ENCODE data around the gene PTPRR.
A peak's percentile ranks its signal among the peaks of the same experiment; 100 is the strongest.

PTPRR gene

DNA sequence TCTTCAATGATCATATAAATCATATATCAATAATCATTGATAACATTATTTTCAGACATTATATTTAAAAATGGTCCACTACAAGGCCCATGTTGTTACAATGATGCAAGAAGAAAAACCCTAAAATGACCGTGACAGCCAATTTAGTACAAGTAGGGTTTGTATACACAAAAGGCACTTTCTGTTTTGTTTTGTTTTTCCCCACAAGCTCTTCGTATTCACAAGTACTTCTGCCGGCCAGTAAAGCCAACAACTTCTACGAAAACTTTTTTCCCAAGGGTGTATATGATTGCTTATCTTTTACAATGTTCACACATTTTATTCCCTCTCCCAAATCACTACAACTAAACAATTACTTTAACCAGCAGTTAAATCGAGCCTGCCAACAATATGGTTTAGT, 292.9 kb downstream of the PTPRR start:
- Histone ChIP-seq H3K36me3 (ENCODE audit: insufficient read depth, low read depth, low read length) (no peaks in the 10 kb centered on the region), H3K27ac (ENCODE audit: low read length) (no peak overlapping the region), H3K4me3 (ENCODE audit: low read length) (no peak overlapping the region), H3K4me1 (ENCODE audit: insufficient read depth, low read length) (0 out of 2 replicates have a peak, but pooled peaks cover 3% of the 10 kb centered on the region), H3K27me3 (ENCODE audit: insufficient read depth, low read length) (no peaks in the 10 kb centered on the region), H3K9me3 (ENCODE audit: insufficient read depth, low read depth, low read length) (no peaks in the 10 kb centered on the region), H3K9ac (ENCODE audit: low read depth, low read length) (no peak overlapping the region)

DNA sequence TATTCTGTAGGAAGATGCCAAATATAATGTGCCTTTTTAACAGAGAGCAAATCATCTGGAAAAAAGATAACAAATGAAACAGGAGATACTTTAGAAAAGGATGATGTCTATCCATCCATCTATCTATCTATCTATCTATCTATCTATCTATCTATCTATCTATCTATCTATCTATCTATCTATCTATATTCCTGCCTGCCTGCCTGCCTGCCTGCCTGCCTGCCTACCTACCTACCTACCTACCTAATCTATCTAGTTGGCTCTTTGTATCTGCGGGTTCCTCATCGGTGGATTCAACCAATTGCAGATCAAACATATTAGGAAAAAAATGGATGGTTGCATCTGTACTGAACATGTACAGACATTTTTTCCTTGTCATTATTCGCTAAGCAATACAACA, 294.4 kb downstream of the PTPRR start:
- H3K27ac ChIP-seq (ENCODE audit: low read length): no peak overlapping the region
- no peak overlapping the region for H3K9ac ChIP-seq (ENCODE audit: low read depth, low read length)
- no peaks in the 10 kb centered on the region for H3K27me3 ChIP-seq (ENCODE audit: insufficient read depth, low read length)
- H3K9me3 ChIP-seq (ENCODE audit: insufficient read depth, low read depth, low read length): no peaks in the 10 kb centered on the region
- 0 out of 2 replicates have a peak, but pooled peaks cover 3% of the 10 kb centered on the region for H3K4me1 ChIP-seq (ENCODE audit: insufficient read depth, low read length)
- H3K4me3 ChIP-seq (ENCODE audit: low read length): no peak overlapping the region
- no peaks in the 10 kb centered on the region for H3K36me3 ChIP-seq (ENCODE audit: insufficient read depth, low read depth, low read length)

DNA sequence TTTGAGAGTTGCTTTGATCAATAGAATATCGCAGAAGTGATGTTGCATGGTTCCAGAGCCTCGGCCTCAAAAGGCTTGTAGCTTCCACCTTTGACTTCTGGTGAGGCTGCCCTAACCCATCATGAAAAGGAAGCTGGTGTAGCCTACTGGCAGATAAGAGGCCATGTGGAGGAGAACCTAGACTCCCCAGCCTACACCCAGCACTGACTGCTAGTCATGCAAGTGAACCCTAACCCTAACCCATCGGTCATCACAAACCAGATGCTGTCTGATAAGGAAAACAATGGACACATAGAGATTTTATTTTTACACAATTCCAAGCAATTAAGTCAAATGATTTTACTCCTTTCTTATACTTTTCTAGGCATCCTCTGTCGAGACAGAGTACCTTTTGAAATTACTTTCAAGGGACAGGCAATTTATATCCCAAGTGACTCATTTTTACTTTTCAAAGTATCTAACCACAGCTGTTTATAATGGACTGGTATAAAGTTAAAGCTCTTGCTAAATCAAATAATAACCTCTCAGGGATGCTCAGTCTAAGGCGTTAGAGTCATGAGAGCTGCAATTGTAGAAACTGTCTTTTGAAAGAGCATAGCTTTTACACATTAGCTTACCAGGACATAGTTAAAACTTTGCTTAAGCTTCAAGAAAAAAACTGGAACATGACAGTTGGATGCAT, 300.9 kb downstream of the PTPRR start:
- no peaks in the 10 kb centered on the region for H3K36me3 ChIP-seq (ENCODE audit: insufficient read depth, low read depth, low read length)
- no peak overlapping the region for H3K4me3 ChIP-seq (ENCODE audit: low read length)
- no peak overlapping the region for H3K27ac ChIP-seq (ENCODE audit: low read length)
- no peaks in the 10 kb centered on the region for H3K27me3 ChIP-seq (ENCODE audit: insufficient read depth, low read length)
- no peak overlapping the region for H3K9ac ChIP-seq (ENCODE audit: low read depth, low read length)
- peaks cover 10% of the 10 kb centered on the region for H3K4me1 ChIP-seq (ENCODE audit: insufficient read depth, low read length)
- no peaks in the 10 kb centered on the region for H3K9me3 ChIP-seq (ENCODE audit: insufficient read depth, low read depth, low read length)

DNA sequence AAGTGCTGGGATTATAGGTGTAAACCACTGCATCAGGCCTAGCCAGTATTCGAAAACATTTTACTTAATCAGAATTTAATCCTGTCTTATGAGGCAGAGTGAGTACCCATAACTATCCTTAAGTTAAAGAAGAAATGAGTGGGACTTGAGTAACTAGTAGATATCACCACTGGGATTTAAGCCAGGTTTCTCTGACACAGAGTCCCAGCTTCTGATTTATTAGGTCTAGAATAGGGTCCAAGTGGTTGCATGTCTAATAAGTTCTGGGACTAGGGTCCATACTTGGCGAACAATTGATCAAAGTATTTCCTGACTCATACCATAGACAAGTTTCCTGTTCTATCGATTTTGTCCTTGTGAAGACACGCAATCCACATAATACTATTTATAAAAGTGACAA, 302.2 kb downstream of the PTPRR start:
- H3K4me1 ChIP-seq (ENCODE audit: insufficient read depth, low read length): peaks cover 18% of the 10 kb centered on the region
- H3K27me3 ChIP-seq (ENCODE audit: insufficient read depth, low read length): no peaks in the 10 kb centered on the region
- H3K9ac ChIP-seq (ENCODE audit: low read depth, low read length): no peak overlapping the region
- H3K36me3 ChIP-seq (ENCODE audit: insufficient read depth, low read depth, low read length): no peaks in the 10 kb centered on the region
- no peak overlapping the region for H3K4me3 ChIP-seq (ENCODE audit: low read length)
- no peaks in the 10 kb centered on the region for H3K9me3 ChIP-seq (ENCODE audit: insufficient read depth, low read depth, low read length)
- H3K27ac ChIP-seq (ENCODE audit: low read length): no peak overlapping the region

DNA sequence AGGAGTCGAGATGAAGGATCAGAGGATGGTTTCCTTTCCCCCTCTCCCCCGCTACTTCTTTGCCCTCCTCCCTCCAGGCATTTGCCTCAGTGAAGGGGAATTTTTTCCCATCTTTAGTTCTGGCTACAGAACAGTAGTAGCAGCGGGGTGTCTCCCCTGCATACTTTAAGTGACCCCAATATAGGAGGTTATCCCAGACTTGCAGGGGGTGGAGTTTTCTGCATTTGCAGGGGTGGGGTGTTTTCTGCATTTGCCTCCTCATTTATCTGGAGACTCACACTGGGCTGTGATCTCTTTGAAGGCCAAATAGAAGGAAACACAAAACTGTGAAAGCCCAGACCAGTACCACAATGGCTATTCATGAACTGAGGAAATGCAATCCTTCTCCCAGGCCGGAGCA, 303.1 kb downstream of the PTPRR start:
- Histone ChIP-seq H3K9ac (ENCODE audit: low read depth, low read length) (no peak overlapping the region), H3K4me1 (ENCODE audit: insufficient read depth, low read length) (peaks cover 18% of the 10 kb centered on the region), H3K27ac (ENCODE audit: low read length) (no peak overlapping the region), H3K9me3 (ENCODE audit: insufficient read depth, low read depth, low read length) (no peaks in the 10 kb centered on the region), H3K36me3 (ENCODE audit: insufficient read depth, low read depth, low read length) (no peaks in the 10 kb centered on the region), H3K4me3 (ENCODE audit: low read length) (no peak overlapping the region), H3K27me3 (ENCODE audit: insufficient read depth, low read length) (no peaks in the 10 kb centered on the region)

DNA sequence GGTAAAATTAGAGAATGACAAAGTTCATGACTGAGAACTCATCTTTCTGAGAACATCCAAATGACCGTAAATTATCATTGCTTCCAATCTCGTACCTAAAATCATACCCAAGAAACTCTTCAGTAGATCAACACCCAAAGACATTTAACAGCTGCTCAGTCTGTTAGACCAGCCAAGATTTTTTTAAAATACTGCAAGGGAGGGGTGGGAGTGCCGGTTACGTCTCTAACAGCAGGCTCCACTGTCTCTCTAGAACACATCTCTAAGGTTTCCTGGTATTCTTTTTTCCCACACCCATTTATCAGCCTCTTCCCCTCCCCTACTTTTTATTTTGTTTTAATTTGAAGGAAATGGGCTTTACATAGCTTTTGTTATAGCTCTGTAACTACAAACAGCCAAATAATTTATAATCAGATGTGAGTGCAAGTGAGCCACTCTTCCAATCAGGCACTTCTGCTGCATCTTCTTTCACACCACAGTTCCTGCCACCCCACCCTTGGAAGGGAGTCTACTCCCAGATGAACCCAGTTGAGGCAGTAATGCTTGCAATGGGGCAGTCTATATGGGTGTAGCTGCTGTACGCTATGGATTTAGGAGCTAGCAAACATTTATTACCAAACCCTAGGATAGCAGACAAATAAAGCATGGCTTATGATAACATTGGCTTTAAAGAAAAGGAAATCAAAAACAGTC, 305.2 kb downstream of the PTPRR start:
- Histone ChIP-seq H3K4me1 (ENCODE audit: insufficient read depth, low read length) (peaks cover 23% of the 10 kb centered on the region), H3K9ac (ENCODE audit: low read depth, low read length) (no peak overlapping the region), H3K9me3 (ENCODE audit: insufficient read depth, low read depth, low read length) (no peaks in the 10 kb centered on the region), H3K36me3 (ENCODE audit: insufficient read depth, low read depth, low read length) (no peaks in the 10 kb centered on the region), H3K27ac (ENCODE audit: low read length) (no peak overlapping the region), H3K4me3 (ENCODE audit: low read length) (no peak overlapping the region), H3K27me3 (ENCODE audit: insufficient read depth, low read length) (peaks cover 12% of the 10 kb centered on the region)

DNA sequence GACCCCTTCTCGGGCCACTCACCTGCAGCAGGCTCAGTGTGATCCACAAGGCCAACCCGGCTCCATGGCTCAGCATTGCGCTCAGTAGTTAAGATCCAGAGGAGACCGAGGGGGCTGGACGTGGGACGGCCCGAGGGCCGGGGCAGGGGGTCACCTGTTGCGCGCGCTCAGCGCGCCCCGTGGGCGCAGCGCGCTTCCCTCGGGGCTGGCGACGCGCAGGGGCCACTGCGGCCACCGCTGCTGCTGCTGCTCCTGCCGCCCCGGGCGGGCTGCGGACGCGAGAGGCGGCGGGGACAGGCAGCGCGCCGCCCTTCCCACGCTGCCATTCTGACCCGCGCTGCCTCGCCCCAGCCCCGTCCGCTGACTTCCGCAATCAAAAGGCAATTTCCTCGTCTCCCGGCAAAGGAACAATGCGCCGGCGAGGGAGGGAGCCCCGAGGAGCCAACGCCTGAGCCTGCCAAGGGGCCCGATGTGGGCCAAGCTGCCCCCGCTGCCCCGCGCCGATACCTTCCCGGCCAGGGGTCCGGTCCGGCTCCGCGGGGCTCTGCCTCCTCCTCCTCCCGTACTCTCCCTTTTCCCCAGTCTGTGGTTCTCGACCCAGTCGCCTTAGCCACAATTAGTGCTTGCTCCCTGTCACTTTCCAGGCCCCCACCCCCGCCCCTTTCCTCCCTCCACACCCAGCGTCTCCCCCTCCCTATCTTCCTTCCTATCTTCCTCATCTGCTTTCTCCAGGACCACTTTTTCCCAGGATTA, 310.6 kb downstream of the PTPRR start:
- Histone ChIP-seq H3K4me3 (ENCODE audit: low read length) (peak overlapping the region; percentile 68), H3K9me3 (ENCODE audit: insufficient read depth, low read depth, low read length) (no peaks in the 10 kb centered on the region), H3K27me3 (ENCODE audit: insufficient read depth, low read length) (peaks cover 37% of the 10 kb centered on the region), H3K36me3 (ENCODE audit: insufficient read depth, low read depth, low read length) (no peaks in the 10 kb centered on the region), H3K9ac (ENCODE audit: low read depth, low read length) (no peak overlapping the region; the same call in 1 of the 2 replicates), H3K4me1 (ENCODE audit: insufficient read depth, low read length) (peaks cover 21% of the 10 kb centered on the region), H3K27ac (ENCODE audit: low read length) (no peak overlapping the region)

DNA sequence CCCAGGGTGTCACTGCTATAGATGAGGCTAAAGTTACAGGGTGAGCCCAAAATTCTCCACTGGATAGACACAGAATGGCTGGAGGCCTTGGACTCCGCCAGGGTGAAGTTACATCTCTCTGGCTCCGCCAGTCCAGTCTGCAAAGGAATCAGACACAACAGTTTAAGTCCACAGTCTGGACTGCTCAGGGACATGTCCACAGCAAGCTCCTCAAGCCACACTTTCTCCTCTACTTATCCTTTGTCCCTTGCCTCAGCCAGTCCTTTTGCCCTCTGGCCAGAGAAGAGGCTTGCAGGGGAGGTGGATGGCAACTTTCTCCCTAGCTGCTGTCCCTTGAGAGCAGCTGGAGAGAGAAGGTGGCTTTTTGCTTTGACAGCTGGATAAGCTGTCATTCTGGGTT, 311.3 kb downstream of the PTPRR start:
- H3K27ac ChIP-seq (ENCODE audit: low read length): no peak overlapping the region
- H3K4me1 ChIP-seq (ENCODE audit: insufficient read depth, low read length): peaks cover 16% of the 10 kb centered on the region
- H3K9me3 ChIP-seq (ENCODE audit: insufficient read depth, low read depth, low read length): 0 out of 2 replicates have a peak, but pooled peaks cover 2% of the 10 kb centered on the region
- no peak overlapping the region for H3K9ac ChIP-seq (ENCODE audit: low read depth, low read length)
- peak overlapping the region; percentile 68 for H3K4me3 ChIP-seq (ENCODE audit: low read length)
- H3K36me3 ChIP-seq (ENCODE audit: insufficient read depth, low read depth, low read length): no peaks in the 10 kb centered on the region
- peaks cover 37% of the 10 kb centered on the region for H3K27me3 ChIP-seq (ENCODE audit: insufficient read depth, low read length)

DNA sequence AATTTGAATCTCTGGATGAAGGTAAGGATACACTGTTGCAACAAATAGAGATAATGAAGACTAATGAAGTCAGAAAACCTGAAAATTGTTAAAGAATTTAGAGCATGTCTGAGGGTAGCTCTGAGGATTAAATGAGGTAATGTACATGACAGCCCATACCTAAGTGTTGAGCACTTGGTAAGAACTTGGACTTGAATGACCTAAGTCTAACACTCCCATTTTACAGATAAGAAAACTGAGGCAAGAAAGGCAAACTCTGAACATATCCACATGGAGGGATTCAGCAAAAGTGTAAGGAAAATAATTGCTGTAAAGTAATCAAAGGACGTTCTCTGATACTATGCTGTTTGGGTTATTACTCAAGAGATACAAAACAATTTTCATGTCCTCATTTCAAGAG, 312.4 kb downstream of the PTPRR start:
- H3K9me3 ChIP-seq (ENCODE audit: insufficient read depth, low read depth, low read length): 0 out of 2 replicates have a peak, but pooled peaks cover 2% of the 10 kb centered on the region
- peaks cover 37% of the 10 kb centered on the region for H3K27me3 ChIP-seq (ENCODE audit: insufficient read depth, low read length)
- no peak overlapping the region for H3K27ac ChIP-seq (ENCODE audit: low read length)
- H3K4me1 ChIP-seq (ENCODE audit: insufficient read depth, low read length): peaks cover 10% of the 10 kb centered on the region
- no peak overlapping the region for H3K9ac ChIP-seq (ENCODE audit: low read depth, low read length)
- H3K4me3 ChIP-seq (ENCODE audit: low read length): no peak overlapping the region
- no peaks in the 10 kb centered on the region for H3K36me3 ChIP-seq (ENCODE audit: insufficient read depth, low read depth, low read length)

DNA sequence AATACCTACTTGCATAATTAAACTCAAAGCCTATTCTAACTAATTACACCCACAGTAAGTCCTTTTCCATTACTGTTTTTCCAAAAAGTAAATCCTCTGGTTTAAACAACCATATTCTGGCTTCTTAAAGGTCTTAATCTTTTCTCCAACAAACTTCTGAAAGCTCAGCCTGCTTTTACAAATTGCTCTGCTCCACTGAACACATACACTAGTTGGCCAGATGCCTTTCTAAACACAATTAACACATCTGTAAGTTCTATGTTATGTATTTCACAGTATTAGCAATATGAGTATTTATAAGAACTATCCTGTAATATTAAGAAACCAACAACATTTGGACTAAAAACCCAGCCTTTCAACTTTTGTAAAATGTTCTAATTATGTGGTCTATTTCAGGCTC, 313.4 kb downstream of the PTPRR start:
- no peak overlapping the region for H3K4me3 ChIP-seq (ENCODE audit: low read length)
- no peak overlapping the region for H3K9ac ChIP-seq (ENCODE audit: low read depth, low read length)
- peaks cover 10% of the 10 kb centered on the region for H3K4me1 ChIP-seq (ENCODE audit: insufficient read depth, low read length)
- no peak overlapping the region for H3K27ac ChIP-seq (ENCODE audit: low read length)
- 0 out of 2 replicates have a peak, but pooled peaks cover 2% of the 10 kb centered on the region for H3K9me3 ChIP-seq (ENCODE audit: insufficient read depth, low read depth, low read length)
- H3K27me3 ChIP-seq (ENCODE audit: insufficient read depth, low read length): peaks cover 37% of the 10 kb centered on the region
- H3K36me3 ChIP-seq (ENCODE audit: insufficient read depth, low read depth, low read length): no peaks in the 10 kb centered on the region

DNA sequence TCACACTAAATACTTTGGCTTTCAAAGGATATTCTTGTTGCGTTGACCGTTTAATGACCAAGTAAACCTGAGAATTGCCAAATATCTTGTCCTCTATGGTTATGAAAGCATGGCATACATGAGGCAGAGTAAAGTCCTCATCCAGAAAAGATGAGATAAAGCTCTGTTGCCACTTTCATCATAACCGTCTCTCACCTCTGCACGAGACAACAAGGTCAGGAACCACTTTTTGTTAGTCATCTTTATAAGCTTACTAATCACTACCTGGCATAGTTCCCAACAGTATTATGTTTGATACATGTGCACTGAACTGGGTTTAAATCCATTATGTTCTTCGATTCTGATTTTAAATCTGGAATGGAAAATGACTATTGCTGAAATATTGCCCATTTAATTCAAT, 314.6 kb downstream of the PTPRR start:
- no peak overlapping the region for H3K9ac ChIP-seq (ENCODE audit: low read depth, low read length)
- H3K4me3 ChIP-seq (ENCODE audit: low read length): no peak overlapping the region
- H3K4me1 ChIP-seq (ENCODE audit: insufficient read depth, low read length): peaks cover 10% of the 10 kb centered on the region
- H3K27me3 ChIP-seq (ENCODE audit: insufficient read depth, low read length): peaks cover 31% of the 10 kb centered on the region
- 0 out of 2 replicates have a peak, but pooled peaks cover 2% of the 10 kb centered on the region for H3K9me3 ChIP-seq (ENCODE audit: insufficient read depth, low read depth, low read length)
- H3K27ac ChIP-seq (ENCODE audit: low read length): no peak overlapping the region
- no peaks in the 10 kb centered on the region for H3K36me3 ChIP-seq (ENCODE audit: insufficient read depth, low read depth, low read length)
